CD4-positive, alpha-beta T cell treated with Interleukin-1 beta for 1 hour (primary cell): ENCODE data around the gene NR2C2.

ENCODE experiments used
- DNase-seq, 2 donors: peaks; one replicate each; pipeline ENCODE4 v3.0.0-alpha.2; 2020 to 2022

NR2C2 gene

DNA sequence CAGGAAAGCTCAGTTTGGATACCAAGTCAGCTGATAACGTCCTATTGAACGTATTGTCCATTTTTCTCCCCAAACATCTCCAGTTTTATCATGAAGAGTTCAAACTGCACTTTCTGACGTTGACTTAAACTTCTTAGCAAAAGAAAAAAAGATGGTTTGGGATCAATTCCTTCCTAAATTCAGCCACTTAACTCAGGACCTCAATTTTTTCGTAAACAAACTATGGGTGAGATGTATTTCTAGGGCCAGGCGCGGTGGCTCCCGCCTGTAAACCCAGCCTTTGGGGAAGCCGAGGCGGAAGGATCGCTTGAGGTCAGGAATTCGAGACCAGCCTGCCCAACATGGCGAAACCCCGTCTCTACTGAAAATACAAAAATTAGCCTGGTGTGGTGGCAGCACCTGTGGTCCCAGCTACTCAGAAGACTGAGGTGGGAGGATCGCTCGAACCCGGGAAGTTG is 118.2 kb downstream of the NR2C2 start:
- no peak for DNase-seq

DNA sequence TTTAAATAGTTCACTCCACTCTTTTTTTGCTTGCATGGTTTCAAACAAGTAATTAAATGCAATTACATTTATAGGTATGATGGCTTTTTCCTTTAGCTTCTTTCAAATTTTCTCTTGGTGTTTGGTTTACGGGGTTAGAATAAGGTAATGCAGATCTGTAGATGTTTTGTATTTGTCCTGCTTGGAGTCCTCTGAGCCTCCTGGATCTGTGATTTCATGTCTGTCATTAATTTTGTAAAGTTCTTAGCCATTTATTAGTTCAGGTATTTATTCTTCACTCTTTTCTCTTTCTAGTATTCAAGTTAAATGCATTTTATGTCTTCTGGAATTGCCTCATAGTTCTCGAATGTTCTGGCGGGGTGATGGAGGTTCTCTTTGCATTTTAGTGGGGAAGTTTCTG is 119.1 kb downstream of the NR2C2 start:
- DNase-seq = no peak

DNA sequence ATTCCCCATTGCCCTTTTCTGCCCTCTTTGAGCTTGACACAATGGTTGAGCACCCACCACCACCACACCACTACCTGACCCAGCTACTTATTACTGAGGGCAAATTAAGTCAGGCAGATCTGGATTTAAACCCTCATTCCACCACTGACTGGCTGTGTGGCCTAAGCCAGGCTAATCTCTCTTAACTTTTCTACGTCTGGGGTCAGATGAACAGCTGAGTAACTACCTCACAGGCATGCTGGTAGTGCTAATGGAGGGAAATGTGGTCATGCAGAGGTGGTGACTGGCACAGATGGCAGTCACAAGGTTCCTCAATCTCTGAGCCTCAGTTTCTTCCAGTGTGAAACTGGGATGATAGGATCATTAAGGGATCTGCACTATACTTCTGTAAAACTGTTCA is 122.1 kb downstream of the NR2C2 start:
- DNase-seq = no peak

DNA sequence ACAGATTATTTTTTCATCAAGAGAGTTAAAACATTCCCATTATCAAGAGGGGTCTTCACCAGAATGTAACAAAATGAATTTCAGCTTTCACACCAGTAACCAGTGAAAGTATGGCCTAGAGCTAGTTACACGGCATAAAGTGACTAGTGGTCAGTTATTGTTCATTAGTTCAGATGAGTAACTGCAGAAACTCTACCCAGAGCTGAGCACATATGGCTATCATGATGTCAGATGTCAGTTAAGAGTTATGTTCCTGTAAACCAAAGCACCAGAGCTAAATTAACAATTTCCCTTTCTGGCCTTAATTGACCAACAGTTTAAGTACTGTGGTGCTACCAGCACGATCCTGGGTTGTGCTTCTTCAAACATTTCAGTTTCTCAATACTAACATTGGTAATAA is 124.3 kb downstream of the NR2C2 start:
- DNase-seq = no peak

DNA sequence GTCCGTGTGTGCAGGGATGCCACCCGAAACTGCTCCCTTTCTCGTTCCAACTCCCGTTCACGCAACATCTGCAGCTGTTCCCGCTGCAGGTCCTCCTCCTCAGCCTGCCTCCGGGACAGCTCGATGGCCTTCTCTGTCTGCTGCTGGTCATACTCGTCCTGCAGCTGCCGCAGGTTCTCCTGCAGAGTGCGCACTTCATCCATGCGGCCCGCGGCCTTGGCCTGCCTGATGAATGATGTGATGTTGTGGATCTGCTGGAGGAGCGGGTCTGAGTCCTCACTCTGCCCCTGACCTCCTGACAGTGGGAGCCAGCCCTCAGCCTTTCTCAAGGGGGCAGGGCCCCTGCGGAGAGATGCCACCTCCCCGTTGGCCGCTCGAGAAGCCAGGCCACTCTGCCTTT is 127.1 kb downstream of the NR2C2 start:
- no peak for DNase-seq

DNA sequence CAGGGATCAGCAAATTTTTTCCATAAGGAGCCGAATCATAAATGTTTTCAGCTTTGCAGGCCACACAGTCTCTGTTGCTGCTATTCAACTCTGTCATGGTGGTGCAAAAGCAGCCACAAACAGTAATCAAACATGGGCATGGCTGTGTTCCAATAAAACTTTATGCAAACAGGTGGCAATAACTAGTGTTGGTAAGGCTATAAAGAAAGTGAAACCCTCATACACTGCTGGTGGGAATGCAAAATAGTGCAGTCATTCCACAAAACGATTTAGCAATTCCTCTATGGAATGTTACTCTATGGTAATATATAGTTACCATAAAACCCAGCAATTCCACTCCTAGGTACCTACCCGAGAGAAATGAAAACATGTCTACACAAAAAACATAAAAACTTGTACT is 131.7 kb downstream of the NR2C2 start:
- DNase-seq = no peak

DNA sequence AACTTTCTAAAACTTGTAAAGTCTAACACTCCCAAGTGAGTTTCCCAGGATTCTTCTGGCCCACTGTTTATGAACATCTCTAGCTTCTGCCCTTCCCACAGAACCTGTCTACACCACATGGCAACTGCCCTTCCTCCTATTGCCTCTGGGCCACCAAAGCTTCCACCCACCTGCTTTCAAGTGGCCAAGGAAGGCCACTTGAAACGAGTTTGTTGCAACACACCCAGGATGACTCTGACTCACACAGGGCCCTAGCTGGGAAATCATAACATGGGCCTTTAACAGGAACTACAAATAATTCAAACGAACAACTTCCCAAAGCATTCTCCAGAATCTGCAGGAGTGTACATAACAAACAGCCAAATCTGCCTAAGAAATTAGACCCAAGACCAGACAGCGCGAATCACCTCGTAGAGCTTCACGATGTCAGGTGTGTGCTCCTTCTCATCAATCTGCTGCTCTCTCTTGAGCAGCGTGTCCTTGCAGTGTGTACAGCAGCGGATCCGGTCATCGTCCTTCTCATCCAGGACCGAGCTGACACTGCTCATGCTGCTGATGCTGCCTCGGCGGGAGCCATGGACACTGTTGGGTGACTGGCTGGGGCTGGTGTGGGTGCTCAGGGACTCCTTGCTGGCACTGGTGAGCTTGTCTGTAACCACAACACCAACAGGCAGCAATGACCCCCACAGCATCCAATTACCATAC is 134.7 kb downstream of the NR2C2 start:
- no peak for DNase-seq

DNA sequence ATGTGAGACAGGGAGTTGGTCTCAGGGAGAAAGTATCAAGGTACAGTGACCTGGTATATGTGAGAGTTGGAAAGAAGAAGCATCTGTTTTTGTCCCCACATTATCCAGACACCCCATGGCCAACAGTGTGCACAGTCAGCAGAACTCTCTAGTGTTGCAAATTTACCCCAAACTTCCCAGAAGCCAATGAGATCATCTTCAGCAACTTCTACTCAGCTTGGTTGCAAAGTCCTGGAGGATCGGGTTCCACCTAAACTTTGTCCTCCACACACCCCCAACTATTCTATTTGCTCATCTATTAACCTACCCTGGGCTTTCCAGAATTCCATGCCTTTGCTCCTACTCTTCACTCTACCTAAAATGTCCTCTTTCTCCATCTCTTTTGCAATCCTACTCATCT is 135.9 kb downstream of the NR2C2 start:
- no peak for DNase-seq

DNA sequence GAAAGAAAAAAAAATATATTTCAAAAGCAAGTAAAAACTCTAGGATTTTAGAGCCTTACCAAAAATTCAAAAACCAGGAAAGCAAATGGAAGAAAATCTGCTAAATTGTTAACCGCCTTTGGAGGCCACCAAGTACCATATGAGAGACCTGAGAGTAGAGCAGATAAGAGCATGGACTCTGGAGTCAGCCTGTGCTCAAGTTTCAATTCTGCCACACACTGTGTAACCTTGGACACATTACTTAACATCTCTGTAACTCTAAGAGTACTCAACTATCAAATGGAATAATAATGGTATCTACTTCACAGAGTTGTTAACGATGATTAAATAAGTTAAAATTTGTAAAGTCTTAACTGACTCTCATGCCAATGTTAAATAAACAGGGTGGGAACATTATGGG is 138.9 kb downstream of the NR2C2 start:
- DNase-seq = no peak

DNA sequence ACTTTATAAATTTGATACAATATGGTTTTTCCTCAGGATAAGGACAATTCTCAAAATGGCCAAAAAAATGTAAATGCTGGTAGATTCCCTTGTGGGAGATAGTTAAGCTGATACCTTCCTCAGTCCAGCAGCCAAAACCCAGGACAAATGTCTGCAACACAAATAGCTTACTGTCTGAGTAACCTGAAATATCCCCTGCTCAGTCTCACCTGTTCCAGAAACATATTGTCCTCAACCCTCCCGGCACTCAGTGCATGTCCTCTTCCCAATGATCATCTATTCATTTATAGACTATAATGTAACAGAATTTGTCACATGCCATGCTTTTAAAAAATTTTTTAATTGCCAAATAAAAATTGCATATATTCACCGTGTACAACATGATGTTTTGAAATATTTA is 139.3 kb downstream of the NR2C2 start:
- no peak for DNase-seq

DNA sequence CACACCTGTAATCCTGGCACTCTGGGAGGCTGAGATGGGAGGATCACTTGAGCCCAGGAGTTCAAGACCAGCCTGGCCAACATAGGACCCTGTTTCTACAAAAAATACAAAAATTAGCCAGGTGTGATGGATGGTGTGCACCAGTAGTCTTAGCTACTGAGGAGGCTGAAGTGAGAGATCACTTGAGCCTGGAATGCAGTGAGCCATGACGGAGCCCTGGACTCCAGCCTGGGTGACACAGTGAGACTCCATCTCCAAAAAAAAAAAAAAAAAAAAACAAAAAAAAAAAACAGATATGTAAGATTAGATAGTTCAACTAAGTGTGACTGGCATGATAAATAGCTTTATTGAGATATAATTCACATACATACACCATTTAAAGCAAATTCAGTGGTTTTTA is 141.8 kb downstream of the NR2C2 start:
- DNase-seq = no peak

DNA sequence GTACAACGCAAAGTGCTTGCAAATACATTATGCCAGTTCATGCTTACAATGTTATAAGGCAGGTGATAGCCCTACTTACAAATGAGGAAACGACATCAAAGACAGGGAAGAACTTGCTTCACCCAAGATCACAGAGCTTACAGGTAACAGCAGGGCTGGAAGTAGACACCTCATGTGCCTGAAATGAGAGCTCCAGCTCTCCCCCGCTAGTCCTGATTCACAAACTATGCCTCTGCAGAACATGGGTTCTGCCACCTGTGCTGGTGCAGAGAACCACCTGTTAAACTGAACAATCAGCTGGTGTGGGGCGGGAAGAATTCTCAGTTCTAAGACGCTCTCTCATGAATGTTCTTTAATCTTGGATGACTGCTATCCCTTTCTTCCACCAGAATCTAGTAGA is 144.2 kb downstream of the NR2C2 start:
- DNase-seq = no peak

DNA sequence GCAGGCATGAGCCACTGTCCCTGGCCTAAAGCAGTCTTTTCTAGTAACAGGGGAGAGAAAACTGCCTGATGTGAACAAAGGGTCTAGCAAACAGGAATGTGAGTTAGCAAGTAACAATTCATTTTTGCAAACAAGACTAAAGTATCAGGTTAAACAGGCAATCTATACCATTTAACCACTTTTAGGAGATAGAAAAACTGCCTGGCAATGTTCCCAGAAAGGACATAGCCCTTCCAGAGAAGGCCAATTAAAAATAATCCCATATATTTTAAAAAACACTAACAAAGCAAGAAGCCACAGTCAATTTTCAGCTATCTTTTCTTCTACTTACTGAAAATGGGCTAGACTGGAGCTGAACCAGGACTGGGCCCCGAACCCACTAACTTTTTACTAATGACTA is 145.3 kb downstream of the NR2C2 start:
- DNase-seq = no peak

DNA sequence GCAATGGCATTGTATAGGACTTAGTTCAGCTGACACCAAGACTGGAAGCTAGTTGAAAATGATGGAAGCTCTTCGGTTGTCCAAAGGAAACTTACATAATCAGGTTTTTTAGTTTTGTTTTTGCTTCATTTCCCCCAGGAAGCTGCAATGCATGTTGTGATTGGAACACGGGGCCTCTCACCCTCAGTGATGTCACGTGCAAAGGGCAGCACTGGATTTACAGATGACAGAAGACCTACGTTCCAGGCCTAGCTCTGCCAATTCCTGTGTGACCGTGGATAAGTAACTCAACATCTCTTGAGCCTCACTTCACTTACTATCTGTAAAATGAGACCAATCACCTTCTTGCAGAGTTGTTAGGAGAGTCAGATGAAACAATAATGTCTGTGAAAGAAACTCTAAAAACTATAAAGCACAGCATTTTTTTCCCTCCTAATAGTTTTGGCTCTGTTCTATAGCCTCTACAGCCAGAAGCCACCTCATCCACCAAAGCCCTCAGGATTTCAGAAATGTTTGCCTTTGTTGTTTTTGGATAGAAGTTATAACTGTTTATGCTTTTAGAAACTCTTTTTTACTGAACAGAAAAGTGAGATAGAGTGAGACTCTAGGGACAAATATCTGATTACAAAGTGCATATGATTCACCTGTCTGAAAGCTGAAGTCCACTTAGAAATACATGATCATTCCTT is 146.9 kb downstream of the NR2C2 start:
- no peak for DNase-seq

DNA sequence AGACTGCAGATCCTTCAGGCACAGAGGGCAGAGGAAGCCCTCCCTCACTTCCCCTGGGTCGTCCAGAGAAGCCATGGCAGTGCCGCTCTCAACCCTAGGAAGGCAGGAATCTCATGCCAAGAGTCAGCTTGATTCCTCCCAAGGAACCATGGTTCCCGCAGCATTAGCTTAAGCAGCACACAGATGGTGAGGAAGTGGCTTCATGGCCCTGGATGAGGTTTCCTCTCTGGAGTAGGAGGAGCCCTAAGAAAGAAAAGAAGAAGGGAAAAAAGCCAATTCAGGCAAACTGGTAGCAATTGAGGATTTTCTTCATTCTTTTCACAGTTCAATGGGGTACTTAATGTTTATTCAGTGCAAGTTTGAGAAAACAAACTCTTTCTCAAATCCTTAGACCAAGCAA is 148.7 kb downstream of the NR2C2 start:
- DNase-seq = no peak

DNA sequence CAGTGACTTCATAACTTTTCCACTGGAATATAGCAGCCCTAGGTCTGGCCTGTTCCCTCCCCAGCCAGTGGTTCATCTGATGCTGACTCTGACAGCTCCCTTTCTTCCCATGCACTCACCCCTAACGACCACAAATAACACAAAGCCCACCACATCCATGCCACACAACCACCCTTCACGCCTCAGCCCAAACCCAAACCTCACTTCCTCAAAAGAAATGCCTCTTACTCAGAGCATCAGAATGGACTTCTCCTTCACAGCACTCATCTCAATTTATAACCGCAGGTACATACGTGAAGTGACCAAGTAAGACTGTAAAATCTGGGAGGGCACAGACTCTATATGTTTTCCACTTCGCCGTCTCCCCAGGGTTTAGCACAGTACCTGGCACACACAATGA is 150.5 kb downstream of the NR2C2 start:
- peak; percentile 49 to 50 for DNase-seq
